Neuronal stem cell (in vitro differentiated cells): ENCODE measurements around the gene ING5.

Experiments used
- DNase-seq: peaks from one replicate; pipeline ENCODE4 v3.0.0-alpha.2; 2013; ENCODE audit warnings: low spot score
- H2AFZ ChIP-seq: one replicate; pipeline ENCODE4 v1.6.1; 2013; ENCODE audit warnings: mild to moderate bottlenecking, low read length, inconsistent platforms
- H2AK5ac ChIP-seq: 2 replicates; pipeline ENCODE4 v1.6.1; 2013; ENCODE audit warnings: low read depth, mild to moderate bottlenecking, inconsistent platforms, low read length, moderate library complexity, mixed read lengths
- H2BK120ac ChIP-seq: 2 replicates; pipeline ENCODE4 v1.6.1; 2013; ENCODE audit warnings: low read depth, mild to moderate bottlenecking, inconsistent platforms, low read length, moderate library complexity, mixed read lengths
- H2BK12ac ChIP-seq: one replicate; pipeline ENCODE4 v1.6.1; 2013; ENCODE audit warnings: low read length, inconsistent platforms
- H2BK15ac ChIP-seq: 2 replicates; pipeline ENCODE4 v1.6.1; 2013; ENCODE audit warnings: mild to moderate bottlenecking, low read length, inconsistent platforms, mixed read lengths
- H2BK5ac ChIP-seq: one replicate; pipeline ENCODE4 v1.6.1; 2013; ENCODE audit warnings: inconsistent platforms, mild to moderate bottlenecking, low read length, moderate library complexity
- H3K14ac ChIP-seq: one replicate; pipeline ENCODE4 v1.6.1; 2013; ENCODE audit warnings: low read length, inconsistent platforms
- H3K18ac ChIP-seq: 2 replicates; pipeline ENCODE4 v1.6.1; 2013; ENCODE audit warnings: low read length, inconsistent platforms
- H3K23ac ChIP-seq: 2 replicates; pipeline ENCODE4 v1.6.1; 2013; ENCODE audit warnings: low read depth, mild to moderate bottlenecking, mixed read lengths, low read length, inconsistent platforms; ENCODE audit not compliant: poor library complexity
- H3K27ac ChIP-seq: replicated peaks from 3 replicates; pipeline ENCODE4 v1.5.1; 2013; ENCODE audit warnings: low read length, inconsistent platforms
- H3K27me3 ChIP-seq, 3 experiments: 2 replicates each; pipeline ENCODE4 v1.6.1; 2013; ENCODE audit warnings: low read length in 3 of 3, mild to moderate bottlenecking in 2 of 3, inconsistent platforms in 1 of 3, low read depth in 1 of 3, mixed read lengths in 1 of 3, moderate library complexity in 1 of 3; ENCODE audit not compliant: control insufficient read depth in 3 of 3, insufficient read depth in 3 of 3
- H3K36me3 ChIP-seq, 2 donors: replicated peaks in 1 of 2; 2 replicates each; pipeline ENCODE4 v1.6.1; 2013; ENCODE audit warnings: low read length in 2 of 2; ENCODE audit not compliant: control insufficient read depth in 2 of 2, insufficient read depth in 2 of 2
- H3K4ac ChIP-seq: 2 replicates; pipeline ENCODE4 v1.6.1; 2013; ENCODE audit warnings: inconsistent platforms, mild to moderate bottlenecking, low read length, moderate library complexity
- H3K4me1 ChIP-seq, 2 donors: 1 replicate in 1 of 2; 2 replicates in 1 of 2; pipeline ENCODE4 v1.6.1; 2013; ENCODE audit warnings: low read length in 2 of 2, low read depth in 1 of 2; ENCODE audit not compliant: control insufficient read depth in 2 of 2, insufficient read depth in 1 of 2
- H3K4me2 ChIP-seq: one replicate; pipeline ENCODE4 v1.6.1; 2013; ENCODE audit warnings: mild to moderate bottlenecking, low read length, inconsistent platforms; ENCODE audit not compliant: insufficient read depth, poor library complexity, severe bottlenecking
- H3K4me3 ChIP-seq, 2 donors: 2 replicates each; pipeline ENCODE4 v1.5.1; 2013; ENCODE audit warnings: low read length in 2 of 2, mild to moderate bottlenecking in 2 of 2, inconsistent platforms in 1 of 2, moderate library complexity in 1 of 2
- H3K79me1 ChIP-seq: one replicate; pipeline ENCODE4 v1.6.1; 2013; ENCODE audit warnings: low read depth, mild to moderate bottlenecking, inconsistent platforms, low read length, moderate library complexity
- H3K9ac ChIP-seq: one replicate; pipeline ENCODE4 v1.6.1; 2013; ENCODE audit warnings: mild to moderate bottlenecking, low read depth, low read length, inconsistent platforms; ENCODE audit not compliant: poor library complexity
- H3K9me3 ChIP-seq, 2 donors: replicated peaks in 1 of 2; 2 replicates each; pipeline versions ENCODE3 to v1.6.1; 2013; ENCODE audit warnings: low read length in 2 of 2, mild to moderate bottlenecking in 2 of 2, inconsistent platforms in 1 of 2, low read depth in 1 of 2, mixed read lengths in 1 of 2, moderate library complexity in 1 of 2; ENCODE audit not compliant: control insufficient read depth in 2 of 2, insufficient read depth in 1 of 2
- H4K8ac ChIP-seq: one replicate; pipeline ENCODE4 v1.6.1; 2013; ENCODE audit warnings: low read depth, mild to moderate bottlenecking, inconsistent platforms, low read length, moderate library complexity
- H4K91ac ChIP-seq: one replicate; pipeline ENCODE4 v1.6.1; 2013; ENCODE audit warnings: low read length, low read depth, mild to moderate bottlenecking, inconsistent platforms; ENCODE audit not compliant: poor library complexity
- WGBS, 2 donors: extraction: QIAGEN DNeasy Blood & Tissue Kit; methylation state at CpG; one replicate each; pipeline ENCODE4 v1.1.7; 2013; ENCODE audit warnings: missing lambda C conversion rate in 2 of 2, mixed read lengths in 1 of 2; ENCODE audit not compliant: insufficient read length in 2 of 2, insufficient replicate concordance in 1 of 2; ENCODE audit errors: extremely low coverage in 2 of 2; 5-methylcytosine and 5-hydroxymethylcytosine counted together

The ING5 gene

DNA sequence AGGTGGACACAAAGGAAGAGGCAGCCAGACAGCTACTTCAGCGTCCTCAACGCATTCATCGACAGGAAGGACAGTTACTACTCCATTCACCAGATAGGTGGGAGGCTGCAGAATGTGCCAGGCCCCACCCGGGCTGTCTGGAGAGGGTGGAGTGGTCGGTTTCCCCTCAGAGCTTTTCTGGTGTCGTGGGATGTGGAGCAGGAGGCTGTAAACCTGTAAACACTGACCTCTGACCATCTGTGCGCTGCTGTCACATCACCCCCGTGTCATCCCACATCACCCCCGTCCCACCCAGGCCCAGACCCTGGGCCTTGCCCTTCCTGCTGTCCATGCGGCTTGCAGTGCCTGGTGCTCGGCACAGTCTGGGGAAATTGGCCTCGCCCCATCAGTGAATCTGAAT, 47.3 kb upstream of the ING5 start:
- H3K23ac ChIP-seq = no peak overlapping the region
- WGBS, 2 donors = no CpG with 5 or more reads among the region's 12 CpGs
- no peaks in the 10 kb centered on the region for H3K9me3 ChIP-seq

DNA sequence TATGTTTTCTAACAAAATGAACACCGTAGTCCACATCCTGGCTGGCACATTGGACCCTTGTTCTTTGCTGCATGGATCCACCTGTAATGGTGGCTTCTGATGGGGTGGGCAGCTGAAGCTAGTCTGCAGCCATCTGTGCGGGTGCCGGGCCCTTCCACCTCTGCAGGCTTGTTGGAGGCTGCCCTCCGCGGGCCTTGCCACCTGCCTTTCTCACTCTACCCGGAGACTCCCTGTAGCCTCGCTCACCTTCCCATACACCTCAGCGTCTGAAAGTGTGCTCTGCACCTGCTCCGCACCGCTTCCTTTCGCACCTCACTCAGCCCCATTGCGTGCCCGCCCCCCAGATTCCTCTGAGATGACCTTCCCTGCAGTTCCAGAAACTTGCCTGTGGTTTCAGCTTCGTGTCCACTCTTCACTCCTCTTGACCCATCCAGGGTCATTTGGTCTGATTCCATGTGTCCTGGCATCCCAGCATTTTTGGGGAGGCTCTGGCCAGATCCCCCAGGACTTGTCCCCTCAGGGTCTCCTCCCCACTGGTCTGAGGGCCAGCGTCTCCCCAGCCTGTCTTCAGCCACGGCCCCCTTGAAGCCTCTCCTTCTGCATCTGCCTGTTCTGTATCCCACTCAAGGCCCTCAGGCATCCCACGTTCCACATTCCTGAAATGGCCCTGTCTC, 46.2 kb upstream of the ING5 start:
- H3K27me3 ChIP-seq = no peaks in the 10 kb centered on the region
- WGBS, 2 donors = no CpG with 5 or more reads among the region's 17 CpGs
- no peak overlapping the region for H2BK12ac ChIP-seq
- H3K79me1 ChIP-seq = peaks cover 13% of the 10 kb centered on the region
- no peak overlapping the region for H3K23ac ChIP-seq
- H3K4ac ChIP-seq = no peak overlapping the region
- H2AFZ ChIP-seq = no peak overlapping the region
- H3K4me3 ChIP-seq = no peak overlapping the region
- no peak overlapping the region for H3K4me2 ChIP-seq
- H3K9ac ChIP-seq = no peak overlapping the region
- H3K9me3 ChIP-seq = no peaks in the 10 kb centered on the region
- no peak overlapping the region for H3K18ac ChIP-seq
- no peak overlapping the region for H2AK5ac ChIP-seq
- H2BK15ac ChIP-seq = no peak overlapping the region
- H4K91ac ChIP-seq = no peak overlapping the region
- peaks cover 48 to 91% of the 10 kb centered on the region in 2 donors for H3K36me3 ChIP-seq
- DNase-seq = no peak
- H3K4me1 ChIP-seq = no peaks in the 10 kb centered on the region
- no peak overlapping the region for H3K14ac ChIP-seq
- H2BK120ac ChIP-seq = no peak overlapping the region
- no peak overlapping the region for H4K8ac ChIP-seq
- no peak overlapping the region for H3K27ac ChIP-seq
- H2BK5ac ChIP-seq = no peak overlapping the region

More for the DNA sequence above, 47.3 kb upstream of the ING5 start:
- Histone ChIP-seq H3K4ac (no peak overlapping the region), H2BK12ac (no peak overlapping the region), H2BK5ac (no peak overlapping the region), H3K4me3 (no peak overlapping the region), H2AFZ (no peak overlapping the region), H2BK15ac (no peak overlapping the region), H3K14ac (no peak overlapping the region), H3K36me3 (peaks cover 48 to 88% of the 10 kb centered on the region in 2 donors), H3K4me1 (no peaks in the 10 kb centered on the region), H3K18ac (no peak overlapping the region), H3K4me2 (no peak overlapping the region), H3K27ac (no peak overlapping the region), H3K27me3 (no peaks in the 10 kb centered on the region), H3K9ac (no peak overlapping the region), H2AK5ac (no peak overlapping the region), H2BK120ac (no peak overlapping the region), H3K79me1 (peaks cover 15% of the 10 kb centered on the region), H4K91ac (no peak overlapping the region), H4K8ac (no peak overlapping the region)
- no peak for DNase-seq

DNA sequence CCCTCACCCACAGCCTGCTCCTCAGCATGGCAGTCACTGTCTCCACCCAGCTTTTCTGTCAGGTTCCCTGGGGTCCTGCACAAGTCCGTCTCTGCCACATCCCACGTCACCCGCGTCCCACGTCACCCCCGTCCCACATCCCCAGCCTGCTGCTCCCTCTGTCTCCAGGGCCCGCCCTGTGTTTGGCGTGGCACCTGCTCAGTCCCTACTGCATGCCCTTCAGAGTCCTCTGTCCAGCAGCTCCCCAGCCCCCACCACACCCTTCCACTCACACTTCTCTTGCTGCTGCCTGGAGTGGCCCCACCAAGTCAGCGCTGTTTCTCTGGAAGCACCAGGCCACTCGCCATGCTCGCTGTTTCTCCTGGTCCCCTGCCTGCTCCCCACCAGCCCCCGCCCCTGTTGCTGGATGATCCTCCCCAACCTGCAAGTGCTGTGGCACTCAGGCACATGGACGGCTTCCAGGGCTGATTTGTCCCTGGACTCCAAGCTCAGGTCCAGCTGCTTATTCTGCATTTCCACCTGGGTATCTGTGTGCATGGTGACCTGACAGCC, 45.6 kb upstream of the ING5 start:
- H3K36me3 ChIP-seq = peaks cover 53 to 91% of the 10 kb centered on the region in 2 donors
- no CpG with 5 or more reads among the region's 13 CpGs for WGBS, 2 donors

DNA sequence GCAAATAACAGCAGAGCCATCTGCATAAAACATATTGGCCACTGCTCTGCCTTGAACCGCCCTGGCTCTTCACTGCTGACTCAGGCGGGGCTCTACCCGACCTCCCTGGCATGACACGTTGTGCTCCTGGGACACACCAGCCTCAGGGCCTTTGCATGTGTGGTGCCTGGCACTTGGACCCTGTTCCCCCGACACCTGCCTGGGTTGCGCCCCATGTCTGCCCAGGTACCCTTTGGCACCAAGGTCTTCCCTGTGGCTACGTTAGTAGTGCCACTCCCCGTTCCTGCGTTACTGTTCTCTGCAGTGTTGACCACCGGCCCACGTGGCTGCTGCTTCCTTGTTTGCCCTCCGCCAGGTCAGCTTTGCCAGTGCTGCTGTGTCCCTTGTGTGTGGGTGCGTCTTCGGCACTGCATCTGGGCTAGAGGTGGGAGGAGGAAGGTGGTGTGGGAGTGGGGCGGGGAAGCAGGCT, 44.0 kb upstream of the ING5 start:
- no peak overlapping the region for H2AFZ ChIP-seq
- H3K9me3 ChIP-seq = no peaks in the 10 kb centered on the region
- H3K4me2 ChIP-seq = no peak overlapping the region
- H3K79me1 ChIP-seq = peaks cover 5% of the 10 kb centered on the region
- peaks cover 44 to 89% of the 10 kb centered on the region in 2 donors for H3K36me3 ChIP-seq
- H3K4me3 ChIP-seq = no peak overlapping the region
- no peak overlapping the region for H4K91ac ChIP-seq
- H2AK5ac ChIP-seq = no peak overlapping the region
- H3K4me1 ChIP-seq = no peaks in the 10 kb centered on the region
- H3K27me3 ChIP-seq = no peaks in the 10 kb centered on the region
- H3K27ac ChIP-seq = no peak overlapping the region
- no peak overlapping the region for H3K18ac ChIP-seq
- no CpG with 5 or more reads among the region's 15 CpGs for WGBS, 2 donors
- H3K14ac ChIP-seq = peak overlapping the region; percentile 47
- no peak overlapping the region for H3K9ac ChIP-seq
- no peak overlapping the region for H2BK12ac ChIP-seq
- no peak overlapping the region for H3K4ac ChIP-seq
- no peak overlapping the region for H4K8ac ChIP-seq
- H2BK15ac ChIP-seq = no peak overlapping the region
- no peak for DNase-seq
- no peak overlapping the region for H2BK120ac ChIP-seq
- H2BK5ac ChIP-seq = no peak overlapping the region
- peak overlapping the region; percentile 53 for H3K23ac ChIP-seq

More for the DNA sequence above, 45.6 kb upstream of the ING5 start:
- H3K4me2 ChIP-seq = no peak overlapping the region
- H2AFZ ChIP-seq = no peak overlapping the region
- no peak for DNase-seq
- H2AK5ac ChIP-seq = no peak overlapping the region
- H3K4me1 ChIP-seq = no peaks in the 10 kb centered on the region
- H2BK15ac ChIP-seq = no peak overlapping the region
- H3K9ac ChIP-seq = no peak overlapping the region
- H3K18ac ChIP-seq = no peak overlapping the region
- H4K91ac ChIP-seq = no peak overlapping the region
- H3K4ac ChIP-seq = no peak overlapping the region
- H2BK12ac ChIP-seq = no peak overlapping the region
- H3K14ac ChIP-seq = no peak overlapping the region
- no peaks in the 10 kb centered on the region for H3K27me3 ChIP-seq
- H3K27ac ChIP-seq = no peak overlapping the region
- no peak overlapping the region for H3K23ac ChIP-seq
- H3K79me1 ChIP-seq = peaks cover 13% of the 10 kb centered on the region
- H3K9me3 ChIP-seq = no peaks in the 10 kb centered on the region
- H4K8ac ChIP-seq = no peak overlapping the region
- H2BK5ac ChIP-seq = no peak overlapping the region
- no peak overlapping the region for H2BK120ac ChIP-seq
- no peak overlapping the region for H3K4me3 ChIP-seq
